Stimulated activated CD8-positive, alpha-beta memory T cell treated with anti-CD3 and anti-CD28 coated beads, Interleukin-7, amount 100 ng/mL, for 24 hours (primary cell): ENCODE measurements around the gene UBE2D2.

ENCODE experiments used
- DNase-seq: peaks from one replicate; pipeline ENCODE4 v3.0.0-alpha.2; 2020; ENCODE audit warnings: low read depth

UBE2D2 gene

GRCh38 chr5:139660923-139661814 is 100.0 kb downstream of the UBE2D2 start:
- no peak for DNase-seq

- no peak for DNase-seq
Observed at GRCh38 chr5:139662617-139663016, 101.5 kb downstream of the UBE2D2 start.

- no peak for DNase-seq
Observed at GRCh38 chr5:139663207-139664085, 102.3 kb downstream of the UBE2D2 start.

- no peak for DNase-seq
Observed at GRCh38 chr5:139664086-139664693, 103.1 kb downstream of the UBE2D2 start.

GRCh38 chr5:139664727-139665351 is 103.7 kb downstream of the UBE2D2 start:
- DNase-seq = no peak

- no peak for DNase-seq
Observed at GRCh38 chr5:139665626-139666025, 104.5 kb downstream of the UBE2D2 start.

- DNase-seq = no peak
Observed at GRCh38 chr5:139666551-139666950, 105.4 kb downstream of the UBE2D2 start.

GRCh38 chr5:139667001-139667729 is 106.0 kb downstream of the UBE2D2 start:
- DNase-seq = no peak

- DNase-seq = no peak
Observed at GRCh38 chr5:139667730-139668063, 106.6 kb downstream of the UBE2D2 start.

GRCh38 chr5:139668064-139668880 is 107.1 kb downstream of the UBE2D2 start:
- no peak for DNase-seq

- DNase-seq = no peak
Observed at GRCh38 chr5:139668924-139669661, 108.0 kb downstream of the UBE2D2 start.

- no peak for DNase-seq
Observed at GRCh38 chr5:139669662-139670368, 108.7 kb downstream of the UBE2D2 start.

- DNase-seq = no peak
Observed at GRCh38 chr5:139670369-139671095, 109.4 kb downstream of the UBE2D2 start.

- no peak for DNase-seq
Observed at GRCh38 chr5:139671096-139671841, 110.1 kb downstream of the UBE2D2 start.

- no peak for DNase-seq
Observed at GRCh38 chr5:139675213-139675612, 114.1 kb downstream of the UBE2D2 start.

GRCh38 chr5:139675825-139676224 is 114.7 kb downstream of the UBE2D2 start:
- no peak for DNase-seq

GRCh38 chr5:139676406-139676805 is 115.3 kb downstream of the UBE2D2 start:
- no peak for DNase-seq
